H9 (cell line): ENCODE measurements around the gene ZNF280D. TPM values are rescaled to one million over a fixed set of nuclear protein-coding genes. Genes with fewer than 3 reads are reported as not detected.

Experiments used
- DNase-seq: peaks from one replicate; pipeline ENCODE4 v3.0.0-alpha.2; 2017
- H2AFZ ChIP-seq: one replicate; pipeline ENCODE4 v1.6.1; 2013; ENCODE audit warnings: mild to moderate bottlenecking, low read length, control low read depth, moderate library complexity
- H2AK5ac ChIP-seq: 2 replicates; pipeline ENCODE4 v1.6.1; 2013; ENCODE audit warnings: low read length, control low read depth, mixed read lengths; ENCODE audit not compliant: insufficient read length
- H2BK120ac ChIP-seq: one replicate; pipeline ENCODE4 v1.6.1; 2013; ENCODE audit warnings: low read depth, mild to moderate bottlenecking, low read length, control low read depth, inconsistent platforms; ENCODE audit not compliant: poor library complexity, severe bottlenecking
- H2BK12ac ChIP-seq: 2 replicates; pipeline ENCODE4 v1.6.1; 2013; ENCODE audit warnings: low read length, control low read depth, mixed read lengths, low read depth; ENCODE audit not compliant: insufficient read length
- H2BK15ac ChIP-seq: 2 replicates; pipeline ENCODE4 v1.6.1; 2013; ENCODE audit warnings: low read depth, low read length, control low read depth
- H2BK20ac ChIP-seq: one replicate; pipeline ENCODE4 v1.6.1; 2013; ENCODE audit warnings: low read depth, mild to moderate bottlenecking, low read length, control low read depth, inconsistent platforms; ENCODE audit not compliant: poor library complexity, severe bottlenecking
- H2BK5ac ChIP-seq: 2 replicates; pipeline ENCODE4 v1.6.1; 2013; ENCODE audit warnings: low read length, control low read depth, mixed read lengths; ENCODE audit not compliant: insufficient read length
- H3K14ac ChIP-seq: 2 replicates; pipeline ENCODE4 v1.6.1; 2013; ENCODE audit warnings: low read length, control low read depth; ENCODE audit not compliant: insufficient read depth
- H3K18ac ChIP-seq: 2 replicates; pipeline ENCODE4 v1.6.1; 2013; ENCODE audit warnings: low read depth, mild to moderate bottlenecking, mixed read lengths, low read length, control low read depth; ENCODE audit not compliant: insufficient read length
- H3K23ac ChIP-seq: 2 replicates; pipeline ENCODE4 v1.6.1; 2013; ENCODE audit warnings: low read length, control low read depth, mixed read lengths, low read depth; ENCODE audit not compliant: insufficient read length
- H3K23me2 ChIP-seq: 2 replicates; pipeline ENCODE4 v1.6.1; 2013; ENCODE audit warnings: low read depth, mild to moderate bottlenecking, mixed read lengths, low read length, control low read depth; ENCODE audit not compliant: insufficient read length, poor library complexity, severe bottlenecking
- H3K27ac ChIP-seq: 2 replicates; pipeline ENCODE4 v1.5.1; 2013; ENCODE audit warnings: low read length, control low read depth, mixed read lengths, low read depth; ENCODE audit not compliant: insufficient read length
- H3K27me3 ChIP-seq: 2 replicates; pipeline ENCODE4 v1.6.1; 2013; ENCODE audit warnings: low read length, control low read depth, inconsistent platforms; ENCODE audit not compliant: insufficient read depth
- H3K4ac ChIP-seq: 2 replicates; pipeline ENCODE4 v1.6.1; 2013; ENCODE audit warnings: low read depth, mild to moderate bottlenecking, control low read depth, inconsistent platforms, low read length, moderate library complexity
- H3K4me1 ChIP-seq: 2 replicates; pipeline ENCODE4 v1.6.1; 2013; ENCODE audit warnings: low read length, control low read depth, inconsistent platforms; ENCODE audit not compliant: insufficient read depth
- H3K4me2 ChIP-seq: 2 replicates; pipeline ENCODE4 v1.6.1; 2013; ENCODE audit warnings: low read length, control low read depth, mixed read lengths; ENCODE audit not compliant: insufficient read length, insufficient read depth
- H3K56ac ChIP-seq: 2 replicates; pipeline ENCODE4 v1.6.1; 2013; ENCODE audit warnings: low read depth, mild to moderate bottlenecking, mixed read lengths, low read length, control low read depth; ENCODE audit not compliant: insufficient read length
- H3K79me1 ChIP-seq: 2 replicates; pipeline ENCODE4 v1.6.1; 2013; ENCODE audit warnings: low read depth, mild to moderate bottlenecking, moderate library complexity, low read length, control low read depth, inconsistent platforms; ENCODE audit not compliant: insufficient read depth, poor library complexity, severe bottlenecking
- H3K79me2 ChIP-seq: 2 replicates; pipeline ENCODE4 v1.6.1; 2013; ENCODE audit warnings: low read length, control low read depth, inconsistent platforms; ENCODE audit not compliant: insufficient read depth
- H3K9ac ChIP-seq: 2 replicates; pipeline ENCODE4 v1.6.1; 2013; ENCODE audit warnings: low read length, control low read depth, mixed read lengths; ENCODE audit not compliant: insufficient read length; ENCODE audit errors: extremely low read depth
- H3K9me3 ChIP-seq: one replicate; pipeline ENCODE4 v1.6.1; 2013; ENCODE audit warnings: low read depth, low read length, inconsistent platforms; ENCODE audit not compliant: control insufficient read depth
- H3T11ph ChIP-seq: one replicate; pipeline ENCODE4 v1.6.1; 2013; ENCODE audit warnings: mild to moderate bottlenecking, low read length, control low read depth, inconsistent platforms
- H4K20me1 ChIP-seq: one replicate; pipeline ENCODE4 v1.6.1; 2013; ENCODE audit not compliant: control insufficient read depth, insufficient read length, insufficient read depth
- H4K5ac ChIP-seq: 2 replicates; pipeline ENCODE4 v1.6.1; 2013; ENCODE audit warnings: low read depth, mild to moderate bottlenecking, mixed read lengths, low read length, control low read depth; ENCODE audit not compliant: insufficient read length
- H4K8ac ChIP-seq: replicated peaks from 2 replicates; pipeline ENCODE4 v1.6.1; 2013; ENCODE audit warnings: low read length, control low read depth, mixed read lengths, low read depth; ENCODE audit not compliant: insufficient read length
- H4K91ac ChIP-seq: 2 replicates; pipeline ENCODE4 v1.6.1; 2013; ENCODE audit warnings: low read depth, mild to moderate bottlenecking, moderate library complexity, mixed read lengths, low read length, control low read depth; ENCODE audit not compliant: insufficient read length
- H3K27ac Mint-ChIP-seq, 3 experiments: 2 replicates in 2 of 3; 3 replicates in 1 of 3; pipeline ENCODE4 v1.8.0; 2020 to 2021; ENCODE audit warnings: mixed read lengths in 3 of 3, mild to moderate bottlenecking in 1 of 3, moderate library complexity in 1 of 3
- H3K27me3 Mint-ChIP-seq: 2 replicates; pipeline ENCODE4 v1.8.0; 2021; ENCODE audit warnings: low read depth, mild to moderate bottlenecking, moderate library complexity, mixed read lengths
- H3K36me3 Mint-ChIP-seq, 3 experiments: 2 replicates in 2 of 3; 3 replicates in 1 of 3; pipeline ENCODE4 v1.8.0; 2020 to 2021; ENCODE audit warnings: low read depth in 3 of 3, mixed read lengths in 3 of 3; ENCODE audit not compliant: insufficient read depth in 1 of 3
- H3K4me1 Mint-ChIP-seq, 2 experiments: 2 replicates each; pipeline ENCODE4 v1.8.0; 2020; ENCODE audit warnings: mixed read lengths in 2 of 2
- H3K4me3 Mint-ChIP-seq, 2 experiments: 2 replicates in 1 of 2; 3 replicates in 1 of 2; pipeline ENCODE4 v1.8.0; 2020 to 2021; ENCODE audit warnings: mild to moderate bottlenecking in 2 of 2, mixed read lengths in 2 of 2, moderate library complexity in 1 of 2
- H3K9me3 Mint-ChIP-seq, 2 experiments: 2 replicates in 1 of 2; 3 replicates in 1 of 2; pipeline ENCODE4 v1.8.0; 2020; ENCODE audit warnings: mild to moderate bottlenecking in 2 of 2, mixed read lengths in 2 of 2, moderate library complexity in 1 of 2
- CTCF ChIP-seq: fragments of 200-600 bp; sonication (generic); conservative IDR thresholded peaks from 3 replicates; pipeline ENCODE4 v1.8.0; 2021; ENCODE audit warnings: antibody characterized with exemption, mild to moderate bottlenecking
- WGBS: extraction: QIAGEN DNeasy Blood & Tissue Kit; methylation state at CpG from one replicate; pipeline ENCODE4 v1.1.7; 2013; ENCODE audit warnings: missing lambda C conversion rate, low lambda C conversion rate, mixed read lengths; ENCODE audit not compliant: insufficient read length; ENCODE audit errors: extremely low coverage; 5-methylcytosine and 5-hydroxymethylcytosine counted together
- total RNA-seq: library from RNA; stranded (reverse); gene quantifications from 2 replicates; pipeline ENCODE4 v1.2.1, GENCODE V29; 2021

ZNF280D gene
- total RNA-seq, 1 experiment from 2014 or later: 5.7 TPM

- no peak overlapping the region for H4K8ac ChIP-seq
- H2BK15ac ChIP-seq: no peak overlapping the region
- H2AFZ ChIP-seq: no peak overlapping the region
- Mint-ChIP-seq H3K27me3 (no peaks in the 10 kb centered on the region), H3K9me3 (no peaks in the 10 kb centered on the region), H3K4me3 (no peak overlapping the region), H3K27ac (no peak overlapping the region), H3K4me1 (no peaks in the 10 kb centered on the region), H3K36me3 (no peaks in the 10 kb centered on the region)
- H2BK5ac ChIP-seq: no peak overlapping the region
- no CpG with 5 or more reads among the region's 1 CpG for WGBS
- H3K27me3 ChIP-seq: no peaks in the 10 kb centered on the region
- no peak overlapping the region for H2BK20ac ChIP-seq
- H3K18ac ChIP-seq: no peak overlapping the region
- H3K23me2 ChIP-seq: no peaks in the 10 kb centered on the region
- H4K20me1 ChIP-seq: no peaks in the 10 kb centered on the region
- H3K56ac ChIP-seq: no peak overlapping the region
- no peak overlapping the region for H3T11ph ChIP-seq
- H3K79me1 ChIP-seq: no peaks in the 10 kb centered on the region
- no peak overlapping the region for H4K5ac ChIP-seq
- no peak overlapping the region for H3K4me2 ChIP-seq
- no peak overlapping the region for H4K91ac ChIP-seq
- H2BK120ac ChIP-seq: no peak overlapping the region
- H3K4ac ChIP-seq: no peak overlapping the region
- no peak for DNase-seq
- H2AK5ac ChIP-seq: no peak overlapping the region
- H3K9me3 ChIP-seq: no peaks in the 10 kb centered on the region
- H3K79me2 ChIP-seq: no peaks in the 10 kb centered on the region
- H3K9ac ChIP-seq: no peak overlapping the region
- H3K27ac ChIP-seq: no peak overlapping the region
- no peak for TF ChIP-seq CTCF
- no peak overlapping the region for H3K14ac ChIP-seq
- H2BK12ac ChIP-seq: no peak overlapping the region
- H3K4me1 ChIP-seq: no peaks in the 10 kb centered on the region
- no peak overlapping the region for H3K23ac ChIP-seq
These were observed 65.8 kb downstream of the ZNF280D start for GRCh38 chr15:56667517-56667916.
